OCI-LY1 (cell line): Measurements from ENCODE around the gene ELK4.

ENCODE experiments used
- EZH2 ChIP-seq: fragments of 200-600 bp; sonication (generic), shearing (Covaris generic); IDR thresholded peaks from 2 replicates; pipeline ENCODE4 v1.8.0; 2017; ENCODE audit warnings: borderline replicate concordance, mixed run types, mild to moderate bottlenecking, antibody characterized with exemption, low read length, moderate library complexity, mixed read lengths
- TF ChIP-seq, protein P1 (sequence below): fragments of 200-600 bp; sonication (generic), shearing (Covaris generic); IDR thresholded peaks from 2 replicates; pipeline ENCODE4 v1.5.1; 2017; ENCODE audit warnings: mild to moderate bottlenecking, antibody characterized with exemption, low read length, moderate library complexity, mixed read lengths

- no peak for TF ChIP-seq EZH2
- TF ChIP-seq, protein P1, sequence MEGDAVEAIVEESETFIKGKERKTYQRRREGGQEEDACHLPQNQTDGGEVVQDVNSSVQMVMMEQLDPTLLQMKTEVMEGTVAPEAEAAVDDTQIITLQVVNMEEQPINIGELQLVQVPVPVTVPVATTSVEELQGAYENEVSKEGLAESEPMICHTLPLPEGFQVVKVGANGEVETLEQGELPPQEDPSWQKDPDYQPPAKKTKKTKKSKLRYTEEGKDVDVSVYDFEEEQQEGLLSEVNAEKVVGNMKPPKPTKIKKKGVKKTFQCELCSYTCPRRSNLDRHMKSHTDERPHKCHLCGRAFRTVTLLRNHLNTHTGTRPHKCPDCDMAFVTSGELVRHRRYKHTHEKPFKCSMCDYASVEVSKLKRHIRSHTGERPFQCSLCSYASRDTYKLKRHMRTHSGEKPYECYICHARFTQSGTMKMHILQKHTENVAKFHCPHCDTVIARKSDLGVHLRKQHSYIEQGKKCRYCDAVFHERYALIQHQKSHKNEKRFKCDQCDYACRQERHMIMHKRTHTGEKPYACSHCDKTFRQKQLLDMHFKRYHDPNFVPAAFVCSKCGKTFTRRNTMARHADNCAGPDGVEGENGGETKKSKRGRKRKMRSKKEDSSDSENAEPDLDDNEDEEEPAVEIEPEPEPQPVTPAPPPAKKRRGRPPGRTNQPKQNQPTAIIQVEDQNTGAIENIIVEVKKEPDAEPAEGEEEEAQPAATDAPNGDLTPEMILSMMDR = no peak
These were observed 6.2 kb upstream of the ELK4 start for GRCh38 chr1:205637854-205638468.
